Measurements from ENCODE around the gene NR1H2.

Gene NR1H2

GRCh38 chr19:50399368-50399745 is 23.1 kb downstream of the NR1H2 start:
- FAIRE-seq (no peak), DNase-seq (ENCODE audit: insufficient read length, low spot score) (no peak)

DNA sequence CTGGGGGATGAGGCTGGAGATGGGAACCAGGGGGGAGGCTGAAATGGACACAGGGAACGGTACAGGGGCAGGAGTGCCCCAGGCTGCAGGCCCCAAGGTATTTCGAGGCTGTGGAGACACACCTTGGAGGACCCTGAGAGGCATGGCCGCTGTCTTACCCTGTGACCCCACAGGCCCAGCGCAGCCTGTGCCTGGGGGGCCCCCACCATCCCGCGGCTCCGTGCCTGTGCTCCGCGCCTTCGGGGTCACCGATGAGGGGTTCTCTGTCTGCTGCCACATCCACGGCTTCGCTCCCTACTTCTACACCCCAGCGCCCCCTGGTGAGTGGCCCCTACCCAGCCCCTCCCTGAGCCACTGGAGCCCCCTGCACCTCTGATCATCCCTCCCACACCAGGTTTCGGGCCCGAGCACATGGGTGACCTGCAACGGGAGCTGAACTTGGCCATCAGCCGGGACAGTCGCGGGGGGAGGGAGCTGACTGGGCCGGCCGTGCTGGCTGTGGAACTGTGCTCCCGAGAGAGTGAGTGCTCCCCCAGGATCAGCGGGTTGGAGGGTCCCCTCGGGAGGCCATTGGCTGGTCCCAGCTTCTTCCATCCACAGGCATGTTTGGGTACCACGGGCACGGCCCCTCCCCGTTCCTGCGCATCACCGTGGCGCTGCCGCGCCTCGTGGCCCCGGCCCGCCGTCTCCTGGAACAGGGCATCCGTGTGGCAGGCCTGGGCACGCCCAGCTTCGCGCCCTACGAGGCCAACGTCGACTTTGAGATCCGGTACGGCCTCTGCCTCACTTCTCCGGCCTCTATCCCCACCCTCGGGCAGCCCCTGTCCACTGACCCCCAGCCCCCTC is 25.6 kb downstream of the NR1H2 start:
- FAIRE-seq (no peak), DNase-seq (ENCODE audit: insufficient read length, low spot score) (no peak)

DNA sequence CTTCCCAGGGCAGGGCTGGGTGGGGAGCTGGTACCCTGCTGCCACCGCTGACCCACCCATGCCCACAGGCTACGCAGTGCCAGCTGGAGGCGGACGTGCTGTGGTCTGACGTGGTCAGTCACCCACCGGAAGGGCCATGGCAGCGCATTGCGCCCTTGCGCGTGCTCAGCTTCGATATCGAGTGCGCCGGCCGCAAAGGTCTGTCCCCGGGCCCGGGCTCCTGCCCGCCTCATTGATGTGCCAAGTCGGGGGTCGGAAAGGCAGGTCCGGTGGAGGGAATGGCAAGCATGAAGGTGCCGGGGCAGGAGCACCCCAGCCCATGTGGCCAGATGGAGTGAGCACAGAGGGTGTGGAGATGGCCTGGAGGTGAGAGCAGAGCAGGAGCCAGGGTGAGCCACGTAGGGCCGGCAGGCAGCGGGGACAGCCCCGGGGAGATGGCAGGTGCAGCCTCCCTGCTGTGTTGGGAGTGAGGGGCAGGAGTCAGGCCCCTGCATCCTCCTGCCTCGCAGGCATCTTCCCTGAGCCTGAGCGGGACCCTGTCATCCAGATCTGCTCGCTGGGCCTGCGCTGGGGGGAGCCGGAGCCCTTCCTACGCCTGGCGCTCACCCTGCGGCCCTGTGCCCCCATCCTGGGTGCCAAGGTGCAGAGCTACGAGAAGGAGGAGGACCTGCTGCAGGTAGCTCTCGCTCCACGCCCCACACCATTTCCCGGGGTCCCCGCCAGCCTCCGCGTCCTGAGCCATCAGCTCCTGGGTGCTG is 26.5 kb downstream of the NR1H2 start:
- no peak for FAIRE-seq

DNA sequence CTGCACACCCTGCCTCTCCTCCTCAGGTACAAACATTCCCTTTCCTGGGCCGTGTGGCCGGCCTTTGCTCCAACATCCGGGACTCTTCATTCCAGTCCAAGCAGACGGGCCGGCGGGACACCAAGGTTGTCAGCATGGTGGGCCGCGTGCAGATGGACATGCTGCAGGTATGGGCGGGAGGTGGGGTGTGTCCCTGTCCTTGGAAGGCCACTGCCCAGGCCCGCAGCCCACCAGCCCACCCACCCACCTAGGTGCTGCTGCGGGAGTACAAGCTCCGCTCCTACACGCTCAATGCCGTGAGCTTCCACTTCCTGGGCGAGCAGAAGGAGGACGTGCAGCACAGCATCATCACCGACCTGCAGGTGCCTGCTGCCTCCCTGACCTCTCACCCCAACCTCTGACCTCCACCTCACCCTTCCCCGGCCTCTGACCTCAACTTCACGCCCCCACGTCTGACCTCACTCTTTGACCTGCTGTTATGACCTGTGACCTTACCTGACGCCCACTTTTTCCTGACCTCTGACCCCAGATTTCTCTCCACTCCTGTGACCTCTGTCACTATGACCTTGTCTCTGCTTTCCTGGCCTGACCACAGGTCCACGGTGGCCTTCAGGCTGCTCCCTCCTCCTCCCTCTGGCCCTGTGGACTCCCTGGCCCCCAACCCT is 30.0 kb downstream of the NR1H2 start:
- FAIRE-seq: no peak

More for the DNA sequence above, 26.5 kb downstream of the NR1H2 start:
- DNase-seq (ENCODE audit: insufficient read length, low spot score): no peak

DNA sequence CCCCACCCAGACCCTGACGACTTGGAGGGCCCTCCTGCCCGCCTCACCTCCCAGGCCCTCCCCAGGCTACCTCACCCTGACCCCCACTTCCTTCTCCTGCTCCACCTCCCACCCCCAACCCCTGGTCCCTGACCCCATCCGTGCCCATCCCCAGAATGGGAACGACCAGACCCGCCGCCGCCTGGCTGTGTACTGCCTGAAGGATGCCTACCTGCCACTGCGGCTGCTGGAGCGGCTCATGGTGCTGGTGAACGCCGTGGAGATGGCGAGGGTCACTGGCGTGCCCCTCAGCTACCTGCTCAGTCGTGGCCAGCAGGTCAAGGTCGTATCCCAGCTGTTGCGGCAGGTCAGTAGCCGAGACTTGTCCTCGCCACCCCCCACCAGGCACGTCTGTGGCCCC is 30.6 kb downstream of the NR1H2 start:
- DNase-seq (ENCODE audit: insufficient read length, low spot score) (no peak), FAIRE-seq (no peak)

More for the DNA sequence above, 30.0 kb downstream of the NR1H2 start:
- DNase-seq (ENCODE audit: insufficient read length, low spot score): no peak

DNA sequence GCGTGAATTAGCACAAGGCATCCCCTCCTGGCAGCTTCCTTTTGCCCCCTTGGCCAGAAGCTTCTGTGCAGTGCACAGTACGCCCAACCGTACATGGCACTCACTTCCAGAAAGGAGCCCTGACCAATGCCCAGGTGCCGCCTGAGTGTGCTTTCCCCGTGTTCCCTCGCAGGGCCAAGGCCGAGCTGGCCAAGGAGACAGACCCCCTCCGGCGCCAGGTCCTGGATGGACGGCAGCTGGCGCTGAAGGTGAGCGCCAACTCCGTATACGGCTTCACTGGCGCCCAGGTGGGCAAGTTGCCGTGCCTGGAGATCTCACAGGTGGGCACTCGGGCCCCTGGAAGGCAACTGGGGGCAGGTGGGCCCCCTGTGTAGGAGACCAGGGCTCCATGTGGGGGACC is 33.1 kb downstream of the NR1H2 start:
- no peak for DNase-seq (ENCODE audit: insufficient read length, low spot score)
- no peak for FAIRE-seq

- no peak for DNase-seq (ENCODE audit: insufficient read length, low spot score)
- FAIRE-seq: no peak
Observed at GRCh38 chr19:50410109-50410508, 33.9 kb downstream of the NR1H2 start.

- DNase-seq (ENCODE audit: insufficient read length, low spot score): no peak
- FAIRE-seq: no peak
Observed at GRCh38 chr19:50412419-50412818, 36.2 kb downstream of the NR1H2 start.

- no peak for FAIRE-seq
- no peak for DNase-seq (ENCODE audit: insufficient read length, low spot score)
Observed at GRCh38 chr19:50413096-50413495, 36.8 kb downstream of the NR1H2 start.

DNA sequence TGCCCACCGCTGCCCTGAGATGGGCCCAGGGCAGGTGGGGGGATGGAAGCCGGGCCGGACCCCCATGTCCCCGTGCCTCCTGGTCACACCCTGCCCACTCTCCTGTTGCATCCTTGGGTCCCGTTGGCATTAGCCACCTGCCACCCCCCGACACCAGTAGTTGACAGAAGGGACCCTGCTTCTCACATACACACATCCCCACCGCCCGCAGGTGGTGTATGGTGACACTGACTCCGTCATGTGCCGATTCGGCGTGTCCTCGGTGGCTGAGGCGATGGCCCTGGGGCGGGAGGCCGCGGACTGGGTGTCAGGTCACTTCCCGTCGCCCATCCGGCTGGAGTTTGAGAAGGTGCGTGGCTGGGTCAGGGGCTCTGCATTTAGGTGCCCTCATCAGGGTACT is 37.3 kb downstream of the NR1H2 start:
- FAIRE-seq (no peak), DNase-seq (ENCODE audit: insufficient read length, low spot score) (no peak)

- FAIRE-seq (no peak), DNase-seq (ENCODE audit: insufficient read length, low spot score) (peak; percentile 88)
Observed at GRCh38 chr19:50414864-50415660, 38.8 kb downstream of the NR1H2 start.

- DNase-seq (ENCODE audit: insufficient read length, low spot score) (peak; percentile 89), FAIRE-seq (peak; percentile 99)
Observed at GRCh38 chr19:50415661-50416033, 39.4 kb downstream of the NR1H2 start.

DNA sequence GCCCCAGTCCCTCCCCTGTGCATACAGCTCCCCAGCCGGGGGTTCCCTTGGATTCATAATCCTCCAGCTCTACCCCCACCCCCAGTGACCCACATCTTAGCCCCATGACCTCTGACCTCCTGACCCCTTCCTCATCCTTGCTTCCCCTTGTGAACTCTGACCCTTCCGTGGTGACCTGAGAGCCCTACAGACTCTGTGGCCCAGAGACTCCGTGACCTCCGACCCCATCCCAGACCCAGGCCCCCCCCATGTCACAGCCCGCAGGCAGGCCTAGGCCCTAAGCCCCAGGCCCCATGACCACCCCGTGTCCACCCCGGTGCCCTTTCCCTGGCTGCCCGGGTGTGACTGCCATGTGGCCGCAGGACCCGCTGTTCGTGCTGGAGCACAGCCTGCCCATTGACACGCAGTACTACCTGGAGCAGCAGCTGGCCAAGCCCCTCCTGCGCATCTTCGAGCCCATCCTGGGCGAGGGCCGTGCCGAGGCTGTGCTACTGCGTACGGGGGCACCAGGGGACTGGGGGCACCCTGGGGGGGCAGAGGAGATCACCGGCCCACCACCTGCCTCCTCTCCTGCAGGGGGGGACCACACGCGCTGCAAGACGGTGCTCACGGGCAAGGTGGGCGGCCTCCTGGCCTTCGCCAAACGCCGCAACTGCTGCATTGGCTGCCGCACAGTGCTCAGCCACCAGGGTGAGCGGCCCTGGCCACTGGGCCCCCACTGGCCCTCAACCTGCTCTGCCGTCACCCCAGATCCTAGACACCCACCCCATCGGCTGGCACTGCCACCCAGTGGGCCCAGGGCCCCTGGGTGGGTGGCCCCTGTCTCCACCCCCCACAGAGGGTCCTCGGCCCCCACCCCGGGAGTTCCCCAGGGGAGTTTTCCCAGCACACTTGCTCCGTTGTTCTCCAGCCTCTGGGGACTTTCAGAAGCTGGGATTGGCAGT is 40.0 kb downstream of the NR1H2 start:
- DNase-seq (ENCODE audit: insufficient read length, low spot score) (no peak), FAIRE-seq (no peak)

DNA sequence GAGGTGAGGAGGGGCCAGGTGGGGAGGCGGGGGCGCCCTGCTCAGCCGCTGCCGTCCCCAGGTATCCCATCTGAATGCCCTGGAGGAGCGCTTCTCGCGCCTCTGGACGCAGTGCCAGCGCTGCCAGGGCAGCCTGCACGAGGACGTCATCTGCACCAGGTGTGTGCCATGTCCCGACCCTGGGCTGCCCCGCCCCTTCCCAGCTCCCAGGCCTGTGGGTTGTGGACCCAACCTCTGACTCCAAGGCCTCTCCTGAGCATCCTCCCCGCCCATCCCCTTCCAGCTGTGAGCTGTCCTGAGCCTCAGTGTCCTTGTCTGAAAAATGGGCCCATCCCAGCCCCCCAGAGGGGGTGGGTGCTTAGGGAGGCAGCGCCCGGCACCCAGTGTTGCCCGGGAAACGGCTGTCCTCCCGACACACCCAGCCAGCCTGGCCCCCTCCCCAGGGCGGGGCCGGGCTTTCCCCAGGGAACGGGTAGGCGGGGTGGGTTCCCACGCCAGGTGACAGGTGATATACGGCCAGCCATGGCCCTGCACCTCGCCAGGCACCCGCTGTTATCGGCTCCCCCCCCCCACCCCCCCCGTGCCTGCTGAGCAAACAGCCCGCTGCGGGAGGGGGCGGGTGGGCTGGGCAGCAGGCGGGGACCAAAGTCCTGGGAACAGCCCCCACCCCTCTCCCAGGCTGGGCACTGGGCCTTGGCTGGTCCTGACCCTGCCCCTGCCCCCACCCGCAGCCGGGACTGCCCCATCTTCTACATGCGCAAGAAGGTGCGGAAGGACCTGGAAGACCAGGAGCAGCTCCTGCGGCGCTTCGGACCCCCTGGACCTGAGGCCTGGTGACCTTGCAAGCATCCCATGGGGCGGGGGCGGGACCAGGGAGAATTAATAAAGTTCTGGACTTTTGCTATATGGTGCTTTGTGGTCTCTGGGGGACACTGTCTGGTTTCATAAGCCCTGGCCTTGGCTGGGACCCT is 41.1 kb downstream of the NR1H2 start:
- FAIRE-seq: no peak

GRCh38 chr19:50418176-50419021 is 42.1 kb downstream of the NR1H2 start, which contains the start of gene SPIB:
Gene SPIB (plus strand): TSS chr19:50418938. CDS start chr19:50418963, 25 bp downstream.
- DNase-seq (ENCODE audit: insufficient read length, low spot score) (no peak), FAIRE-seq (peak; percentile 51)

More for the DNA sequence above, 41.1 kb downstream of the NR1H2 start:
- no peak for DNase-seq (ENCODE audit: insufficient read length, low spot score)

DNA sequence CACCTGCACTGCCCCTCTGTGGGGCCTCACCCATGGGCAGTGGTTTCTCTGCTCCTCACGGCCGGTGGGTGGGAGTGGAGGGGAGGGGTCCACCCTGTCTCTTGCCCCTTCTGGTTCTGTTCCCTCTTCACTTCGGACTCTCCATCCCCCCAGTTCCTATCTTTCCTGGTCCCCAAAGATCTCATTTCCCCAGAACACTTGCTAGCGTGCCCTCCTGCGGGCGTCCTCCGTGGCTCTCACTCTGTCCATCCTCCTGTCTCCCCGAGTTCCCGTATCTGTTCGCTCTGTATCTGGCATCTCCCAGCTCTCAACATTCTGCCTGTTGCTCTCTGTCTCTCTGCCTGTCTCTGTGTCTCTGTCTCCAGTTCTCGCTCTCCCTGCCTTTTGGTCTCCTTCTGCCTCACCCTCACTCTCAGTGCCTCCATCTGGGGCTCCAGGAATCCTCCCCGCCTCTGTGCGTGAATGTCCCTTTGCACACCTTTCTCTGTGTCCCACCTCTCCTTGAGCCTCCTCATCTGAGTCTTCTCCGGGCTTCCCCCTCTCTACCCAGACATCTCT is 42.8 kb downstream of the NR1H2 start:
- no peak for DNase-seq (ENCODE audit: insufficient read length, low spot score)
- peak; percentile 92 for FAIRE-seq

DNA sequence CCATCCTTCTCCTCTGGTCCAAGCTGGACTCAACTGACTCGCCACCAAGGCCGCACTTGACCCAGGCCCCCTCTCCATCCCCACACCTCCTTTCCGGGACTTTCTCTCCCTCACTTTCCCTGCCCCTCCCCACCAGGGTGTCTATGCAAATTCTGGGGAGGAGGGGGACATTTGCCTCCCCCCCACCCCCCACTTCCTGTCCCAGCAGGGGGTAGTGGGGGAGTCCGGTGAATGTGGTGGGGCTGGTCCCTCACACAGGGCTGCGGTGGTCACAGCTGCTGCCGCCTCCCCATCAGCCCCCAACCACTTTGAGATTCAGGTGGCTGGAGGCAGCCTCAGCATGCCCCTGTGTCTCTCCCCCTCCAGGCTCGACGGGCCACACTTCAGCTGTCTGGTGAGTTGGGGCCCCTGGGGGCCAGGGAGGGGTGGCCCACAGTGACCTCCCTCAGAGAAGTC is 43.4 kb downstream of the NR1H2 start:
- DNase-seq (ENCODE audit: insufficient read length, low spot score): no peak
- no peak for FAIRE-seq
